HK-2 (cell line): Measurements from ENCODE around the gene REPS2.
"Not testable (repeated sequence)": the region's sequence is repeated elsewhere in the genome, so short reads cannot be mapped to it uniquely, and the experiment has no call there.

Source experiments
- DNase-seq: peaks from one replicate; pipeline ENCODE4 v3.0.0-alpha.2; 2018; ENCODE audit not compliant: unreplicated experiment

REPS2 gene

GRCh38 chrX:16963216-16963615 is 16.8 kb downstream of the REPS2 start:
- no peak for DNase-seq

DNA sequence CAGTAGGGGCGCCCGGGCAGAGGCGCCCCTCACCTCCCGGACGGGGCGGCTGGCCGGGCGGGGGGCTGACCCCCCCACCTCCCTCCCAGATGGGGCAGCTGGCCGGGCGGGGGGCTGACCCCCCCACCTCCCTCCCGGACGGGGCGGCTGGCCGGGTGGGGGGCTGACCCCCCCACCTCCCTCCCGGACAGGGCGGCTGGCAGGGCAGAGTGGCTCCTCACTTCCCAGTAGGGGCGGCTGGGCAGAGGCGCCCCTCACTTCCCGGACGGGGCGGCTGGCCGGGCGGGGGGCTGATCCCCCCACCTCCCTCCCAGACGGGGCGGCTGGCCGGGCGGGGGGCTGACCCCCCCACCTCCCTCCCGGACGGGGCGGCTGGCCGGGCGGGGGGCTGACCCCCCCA is 18.5 kb downstream of the REPS2 start:
- not testable (repeated sequence) for DNase-seq

GRCh38 chrX:16966752-16967448 is 20.4 kb downstream of the REPS2 start:
- no peak for DNase-seq

DNA sequence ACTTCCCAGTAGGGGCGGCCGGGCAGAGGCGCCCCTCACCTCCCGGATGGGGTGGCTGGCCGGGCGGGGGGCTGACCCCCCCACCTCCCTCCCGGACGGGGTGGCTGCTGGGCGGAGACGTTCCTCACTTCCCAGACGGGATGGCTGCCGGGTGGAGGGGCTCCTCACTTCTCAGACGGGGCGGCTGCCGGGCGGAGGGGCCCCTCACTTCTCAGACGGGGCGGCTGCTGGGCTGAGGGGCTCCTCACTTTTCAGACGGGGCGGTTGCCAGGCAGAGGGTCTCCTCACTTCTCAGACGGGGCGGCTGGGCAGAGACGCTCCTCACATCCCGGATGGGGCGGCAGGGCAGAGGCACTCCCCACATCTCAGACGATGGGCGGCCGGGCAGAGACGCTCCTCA is 22.3 kb downstream of the REPS2 start:
- not testable (repeated sequence) for DNase-seq

GRCh38 chrX:16970977-16971376 is 24.5 kb downstream of the REPS2 start:
- DNase-seq = no peak

DNA sequence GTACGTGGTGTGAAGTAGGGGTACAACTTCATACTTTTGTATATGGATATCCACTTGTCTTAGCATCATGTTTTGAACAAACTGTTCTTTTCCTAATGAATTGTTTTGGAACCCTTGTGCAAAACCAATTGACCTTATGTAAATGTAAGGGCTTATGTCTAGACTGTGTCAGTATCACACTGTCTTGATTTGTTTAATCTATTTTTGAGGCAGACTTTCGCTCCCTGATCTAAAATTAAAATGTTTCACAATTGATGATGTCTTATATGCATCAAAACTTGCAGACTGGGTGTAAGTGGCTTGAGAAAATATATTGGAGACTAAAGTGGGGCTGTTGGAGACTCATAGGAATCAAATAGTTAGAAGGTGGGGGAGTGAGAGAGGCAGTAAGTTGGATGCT is 25.2 kb downstream of the REPS2 start:
- DNase-seq = no peak

DNA sequence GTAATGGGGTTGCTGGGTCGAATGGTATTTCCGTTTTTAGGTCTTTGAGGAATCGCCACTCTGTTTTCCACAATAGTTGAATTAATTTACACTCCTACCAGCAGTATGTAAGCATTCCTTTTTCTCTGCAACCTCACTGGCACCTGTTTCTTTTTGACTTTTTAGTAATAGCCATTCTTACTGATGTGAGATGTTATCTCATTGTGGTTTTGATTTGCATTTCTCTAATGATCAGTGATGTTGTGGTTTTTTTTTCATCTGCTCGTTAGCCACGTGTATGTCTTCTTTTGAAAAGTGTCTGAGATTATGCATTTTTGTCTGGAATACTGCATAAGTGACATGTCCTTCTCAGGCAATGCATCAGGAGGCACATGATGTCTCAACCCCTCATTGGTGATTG is 28.8 kb downstream of the REPS2 start:
- no peak for DNase-seq

DNA sequence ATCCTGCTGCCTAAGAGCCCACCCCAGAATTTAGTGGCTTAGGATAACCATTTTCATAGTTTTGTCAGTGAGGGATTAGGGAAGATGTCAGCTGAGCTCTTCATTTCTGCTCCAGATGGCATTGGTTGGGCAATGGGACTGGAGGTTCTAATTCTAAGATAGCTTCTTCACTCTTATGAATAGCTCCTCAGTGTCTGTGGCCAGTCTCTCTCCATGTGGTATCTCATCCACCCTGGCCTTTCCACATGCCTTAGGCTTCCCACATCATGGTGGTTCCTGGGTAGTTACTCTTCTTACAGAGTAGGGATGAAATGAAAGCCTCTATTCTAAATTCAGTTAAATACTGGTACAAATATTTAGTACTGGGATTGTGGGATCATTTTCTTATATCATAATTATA is 31.3 kb downstream of the REPS2 start:
- DNase-seq = no peak

GRCh38 chrX:16978193-16978984 is 31.9 kb downstream of the REPS2 start:
- DNase-seq = no peak

GRCh38 chrX:16979226-16979625 is 32.8 kb downstream of the REPS2 start:
- DNase-seq = no peak

DNA sequence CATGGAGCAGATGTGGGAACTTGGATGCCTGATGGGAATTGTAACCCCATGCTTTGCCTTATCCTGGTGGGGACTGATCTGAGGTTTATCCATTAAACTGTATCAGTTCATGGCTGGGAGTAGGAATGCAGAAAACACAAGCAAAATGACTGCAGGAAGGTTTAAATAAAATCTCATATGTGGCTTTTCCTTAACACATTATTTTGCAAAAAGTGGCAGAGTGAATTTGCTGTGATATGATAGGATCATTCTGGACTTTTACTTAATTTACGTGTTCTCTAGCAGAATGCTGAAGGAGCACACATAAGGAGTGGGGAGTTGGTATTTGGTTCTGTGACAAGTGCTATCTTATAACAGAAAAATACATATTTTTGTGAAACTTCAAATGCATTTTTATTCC is 34.8 kb downstream of the REPS2 start:
- no peak for DNase-seq

GRCh38 chrX:16981980-16982379 is 35.5 kb downstream of the REPS2 start:
- DNase-seq = no peak

GRCh38 chrX:16983051-16983450 is 36.6 kb downstream of the REPS2 start:
- DNase-seq = no peak

- no peak for DNase-seq
These were observed 38.8 kb downstream of the REPS2 start for GRCh38 chrX:16985286-16985685.

GRCh38 chrX:16986169-16986568 is 39.7 kb downstream of the REPS2 start:
- DNase-seq = no peak

DNA sequence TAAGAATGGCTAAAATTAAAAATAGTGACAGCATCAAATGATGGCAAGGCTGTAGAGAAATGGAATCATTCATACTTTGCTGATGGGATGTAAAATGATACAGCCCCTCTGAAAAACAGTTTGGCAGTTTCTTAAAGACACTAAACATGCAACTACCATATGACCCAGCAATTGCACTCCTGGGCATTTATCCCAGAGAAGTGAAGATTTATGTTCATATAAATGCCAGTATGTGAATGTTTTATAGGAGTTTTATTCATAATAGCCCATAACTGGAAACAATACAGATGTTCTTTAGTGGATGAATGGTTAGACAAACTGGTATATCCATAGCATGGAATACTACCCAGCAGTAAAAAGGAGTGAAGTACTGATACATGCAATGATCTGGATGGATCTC is 43.3 kb downstream of the REPS2 start:
- no peak for DNase-seq

GRCh38 chrX:16990839-16991238 is 44.4 kb downstream of the REPS2 start:
- DNase-seq = no peak

DNA sequence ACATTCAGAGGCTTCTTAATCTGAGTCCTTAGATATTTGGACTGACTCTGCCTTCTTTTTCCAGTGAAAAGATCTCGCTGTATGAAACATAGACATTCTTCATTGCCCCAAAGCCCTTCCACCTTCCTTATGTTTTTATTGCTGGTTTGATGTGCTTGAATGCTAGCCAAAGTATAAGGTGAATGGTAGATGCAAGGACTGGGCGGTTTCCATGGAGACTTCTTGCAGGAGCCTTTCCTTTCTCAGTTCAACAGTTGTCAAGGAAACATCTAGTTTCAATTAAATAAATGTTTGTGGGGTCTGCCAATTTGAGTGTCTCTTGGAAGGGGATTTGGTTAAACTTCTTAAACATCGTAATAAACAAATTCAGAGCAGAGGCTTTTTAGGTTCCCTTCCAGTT is 46.0 kb downstream of the REPS2 start:
- no peak for DNase-seq

DNA sequence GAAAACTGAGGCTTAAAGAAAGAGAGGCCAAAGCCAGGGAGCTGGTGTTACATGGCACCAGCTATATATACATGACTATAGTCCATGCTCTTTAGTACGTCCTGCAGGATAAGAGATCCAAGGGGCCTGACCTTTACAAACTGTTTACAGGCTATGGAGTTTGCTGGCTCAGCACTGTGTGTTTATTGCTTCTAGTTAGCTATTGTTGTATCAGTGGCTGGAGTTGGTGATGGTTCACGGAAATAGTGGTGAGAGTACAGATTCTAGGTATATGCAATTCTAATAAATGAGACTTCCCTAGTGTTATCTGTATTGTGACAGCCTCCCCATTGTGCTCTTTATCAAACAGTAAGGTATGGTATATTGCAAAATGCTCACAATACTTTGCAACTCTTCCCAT is 46.5 kb downstream of the REPS2 start:
- DNase-seq = no peak

DNA sequence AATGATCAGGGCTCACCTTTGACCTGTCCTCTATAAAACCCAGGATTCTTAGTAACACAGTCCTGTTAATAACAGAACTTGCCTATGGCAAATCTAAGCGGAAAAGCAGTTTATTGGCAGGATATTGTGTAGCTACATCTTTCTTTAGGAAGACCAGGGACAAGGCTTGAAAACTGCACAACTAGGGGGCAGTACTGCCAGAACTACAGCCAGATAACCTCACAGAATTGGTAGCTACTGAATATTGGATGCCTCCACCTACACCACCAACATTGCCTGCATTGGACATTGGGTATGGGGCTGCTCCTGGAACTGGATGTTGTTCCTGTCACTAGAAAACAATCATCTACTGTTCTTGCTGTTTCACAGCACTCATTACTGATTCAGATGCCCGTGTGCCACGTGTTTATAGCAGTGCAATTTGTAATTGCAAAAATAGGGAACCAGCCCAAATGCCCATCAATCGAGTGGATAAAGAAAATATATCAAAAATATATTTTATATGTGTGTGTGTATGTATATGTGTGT is 47.4 kb downstream of the REPS2 start:
- DNase-seq = no peak

DNA sequence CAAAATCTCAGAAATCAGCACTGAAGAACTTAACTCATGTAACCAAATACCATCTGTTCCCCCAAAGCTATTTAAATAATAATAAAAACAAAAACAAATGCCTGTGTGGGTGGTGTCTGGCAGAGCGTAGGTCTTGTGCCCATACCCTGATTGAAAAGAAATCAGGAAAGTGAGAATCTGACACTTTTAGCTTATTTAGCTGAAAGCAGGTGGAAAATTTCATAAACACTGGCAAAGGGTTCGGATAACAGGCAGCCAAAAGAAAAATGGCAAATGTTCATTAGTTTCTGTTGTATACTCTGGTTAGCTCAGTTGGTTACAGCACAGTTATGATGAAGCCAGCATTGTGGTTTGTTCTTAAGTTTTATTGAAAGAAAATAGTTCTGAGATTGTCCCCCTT is 48.3 kb downstream of the REPS2 start:
- DNase-seq = no peak

DNA sequence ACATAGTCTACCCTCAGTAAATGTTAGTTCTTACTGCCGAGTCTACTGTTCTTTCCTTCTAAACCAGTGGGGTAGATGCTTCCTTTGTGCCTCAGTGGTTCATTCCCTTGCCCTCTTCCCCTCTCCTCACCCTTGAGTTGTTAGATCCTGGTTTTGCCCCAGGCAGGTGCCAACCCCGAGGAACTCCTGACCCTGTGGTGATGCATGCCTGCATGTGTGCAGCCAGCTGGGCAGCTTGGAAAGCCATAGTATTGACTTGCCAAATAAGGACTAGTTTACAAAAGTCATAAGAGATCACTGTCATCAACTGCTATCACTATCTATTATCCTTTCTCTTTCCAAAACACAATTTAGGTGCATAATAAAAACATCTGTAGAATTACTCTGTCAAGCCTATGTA is 50.9 kb downstream of the REPS2 start:
- DNase-seq = no peak

DNA sequence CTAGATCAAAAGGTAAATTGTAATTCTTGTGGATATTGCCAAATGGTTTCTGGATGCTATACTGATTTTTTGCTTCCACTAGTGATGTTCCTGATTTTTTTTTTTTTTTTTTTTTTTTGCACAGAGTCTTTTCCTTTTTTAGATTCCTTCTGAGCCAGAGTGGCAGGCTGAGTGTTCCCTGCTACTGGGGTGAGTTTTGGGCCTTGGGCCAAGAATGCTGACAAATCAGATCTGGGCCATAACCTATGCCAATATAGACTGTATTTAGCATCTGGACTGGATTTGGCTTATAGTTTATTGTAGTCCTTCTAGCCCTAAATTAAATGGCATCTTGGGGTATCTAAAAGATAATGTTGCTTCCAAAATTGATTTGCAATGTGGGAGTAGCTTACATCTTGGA is 52.8 kb downstream of the REPS2 start:
- no peak for DNase-seq
